HG03575 (cell line): ENCODE measurements around the gene NCF1.
A peak's percentile ranks its signal among the peaks of the same experiment; 100 is the strongest.
"Not testable (repeated sequence)": the region's sequence is repeated elsewhere in the genome, so short reads cannot be mapped to it uniquely, and the experiment has no call there.

Source experiments
- ATAC-seq: cut with Tn5 transposase; IDR thresholded peaks from one replicate; pipeline ENCODE4 v1.9.1; 2021; ENCODE audit not compliant: unreplicated experiment, insufficient number of reproducible peaks, low FRiP score; ENCODE audit errors: extremely low read depth

NCF1 gene

GRCh38 chr7:74781746-74782145 is 7.9 kb downstream of the NCF1 start:
- ATAC-seq, result not testable (repeated sequence)

- not testable (repeated sequence) for ATAC-seq
Observed at GRCh38 chr7:74783595-74783994, 9.8 kb downstream of the NCF1 start.

GRCh38 chr7:74788369-74789150 is 14.7 kb downstream of the NCF1 start:
- ATAC-seq, result peak; percentile 51

- not testable (repeated sequence) for ATAC-seq
Observed at GRCh38 chr7:74789200-74789736, 15.5 kb downstream of the NCF1 start.

GRCh38 chr7:74797848-74798622 is 24.2 kb downstream of the NCF1 start:
- not testable (repeated sequence) for ATAC-seq

GRCh38 chr7:74798644-74799043 is 24.8 kb downstream of the NCF1 start:
- not testable (repeated sequence) for ATAC-seq

GRCh38 chr7:74815882-74816281 is 42.1 kb downstream of the NCF1 start:
- ATAC-seq, result not testable (repeated sequence)

- ATAC-seq, result not testable (repeated sequence)
Observed at GRCh38 chr7:74820146-74820805, 46.5 kb downstream of the NCF1 start.

- not testable (repeated sequence) for ATAC-seq
Observed at GRCh38 chr7:74821259-74821658, 47.4 kb downstream of the NCF1 start.

- not testable (repeated sequence) for ATAC-seq
Observed at GRCh38 chr7:74829959-74830358, 56.1 kb downstream of the NCF1 start.

- ATAC-seq, result not testable (repeated sequence)
Observed at GRCh38 chr7:74830411-74830810, 56.6 kb downstream of the NCF1 start.
